ENCODE results near the gene ANKMY1.

Gene ANKMY1

DNA sequence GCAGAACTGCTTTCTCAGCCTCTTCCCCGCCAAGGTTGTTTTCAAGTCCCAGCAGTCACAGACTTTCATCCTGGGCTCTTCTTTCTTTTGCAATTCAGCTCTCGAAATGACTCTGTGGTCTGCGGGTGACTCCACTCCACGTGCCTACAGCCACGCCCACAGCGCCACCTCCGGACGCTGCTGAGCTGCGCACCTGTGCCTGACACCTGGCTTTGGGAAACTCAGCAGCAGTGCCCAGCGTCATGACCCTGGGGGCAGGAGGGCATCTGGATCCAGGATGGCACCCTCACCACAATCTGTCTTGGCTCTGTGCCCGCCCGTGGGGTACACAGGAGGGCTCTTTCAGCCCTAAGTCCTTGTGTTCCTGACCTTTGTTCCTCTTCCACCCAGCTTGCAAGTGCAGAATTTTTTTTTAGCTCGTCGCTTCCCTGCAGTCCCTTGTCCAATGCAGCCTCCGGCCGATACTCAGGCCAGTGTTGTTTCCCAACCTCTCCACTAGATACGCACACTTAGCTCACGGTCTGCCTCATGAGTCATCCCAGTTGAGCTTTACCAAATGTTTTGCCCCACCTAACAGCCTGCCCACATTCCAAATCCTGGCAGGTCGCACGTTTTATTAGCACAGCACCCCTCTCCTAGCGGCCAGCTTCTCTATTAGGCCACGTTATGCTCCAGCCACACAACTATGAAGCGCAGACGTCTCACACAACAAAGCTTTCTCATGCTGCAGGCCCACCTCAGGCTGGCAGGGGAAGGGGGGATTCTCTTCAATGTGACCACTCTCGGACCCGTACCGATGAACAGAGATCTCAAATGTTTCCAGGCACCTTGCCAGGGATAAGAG, 22.2 kb upstream of the ANKMY1 start:
- DNase-seq (ENCODE audit: low read depth), result peak; percentile 91

DNA sequence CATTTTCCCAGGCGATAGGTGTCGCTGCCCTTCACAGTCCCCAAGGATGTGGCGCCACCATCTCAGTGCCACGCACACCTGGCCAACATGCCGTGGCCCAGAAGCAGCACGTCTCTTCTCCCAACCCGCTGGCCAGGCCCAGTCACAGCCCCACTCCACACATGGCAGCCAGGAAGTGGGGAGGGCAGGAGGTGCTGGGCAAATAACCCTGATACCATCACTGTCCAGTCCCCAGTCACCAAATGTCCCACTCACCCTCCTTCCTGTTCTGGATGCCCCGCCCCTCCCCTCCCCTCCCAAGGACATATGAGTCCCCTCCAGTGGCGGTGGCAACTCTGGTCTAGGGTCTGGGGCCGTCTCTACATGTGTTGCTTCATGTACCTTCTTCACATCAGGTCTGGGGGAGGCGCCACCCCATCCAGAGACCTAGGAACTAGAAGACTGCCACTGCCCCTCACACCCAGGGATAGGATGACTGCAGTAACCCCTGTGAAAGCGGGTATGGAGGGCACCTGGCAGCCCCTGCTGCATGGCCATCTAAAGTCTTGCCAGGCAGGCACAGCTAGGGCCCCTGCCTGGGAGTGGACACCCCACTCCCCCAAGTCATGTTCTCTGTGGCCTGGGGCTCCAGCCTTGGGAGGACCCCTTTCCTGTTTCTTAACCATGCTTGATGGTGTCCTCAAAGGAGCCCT, 21.4 kb upstream of the ANKMY1 start:
- no peak for DNase-seq (ENCODE audit: low read depth)

DNA sequence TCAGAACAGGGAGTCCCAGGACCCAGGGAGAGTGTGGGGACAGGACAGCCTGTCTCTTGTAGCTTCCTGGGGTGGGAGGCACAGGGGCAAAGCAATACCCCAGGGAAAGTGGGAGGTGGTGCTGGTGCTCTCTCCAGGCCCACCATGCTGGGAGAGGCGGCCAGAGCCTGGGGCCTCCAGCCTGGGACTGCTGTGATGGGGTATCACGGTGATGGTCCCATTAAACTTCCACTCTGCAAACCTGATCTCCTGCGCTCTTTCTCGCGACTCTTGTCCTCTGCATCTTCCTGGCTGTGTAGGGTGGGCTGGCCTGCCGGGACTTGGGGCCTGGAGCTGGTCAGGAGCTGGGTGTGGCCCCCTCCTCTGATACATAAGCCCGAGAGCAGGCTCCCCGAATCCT, 20.7 kb upstream of the ANKMY1 start:
- no peak for DNase-seq (ENCODE audit: low read depth)

GRCh38 chr2:240578110-240578450, 20.3 kb upstream of the ANKMY1 start:
- no peak for DNase-seq (ENCODE audit: low read depth)

DNA sequence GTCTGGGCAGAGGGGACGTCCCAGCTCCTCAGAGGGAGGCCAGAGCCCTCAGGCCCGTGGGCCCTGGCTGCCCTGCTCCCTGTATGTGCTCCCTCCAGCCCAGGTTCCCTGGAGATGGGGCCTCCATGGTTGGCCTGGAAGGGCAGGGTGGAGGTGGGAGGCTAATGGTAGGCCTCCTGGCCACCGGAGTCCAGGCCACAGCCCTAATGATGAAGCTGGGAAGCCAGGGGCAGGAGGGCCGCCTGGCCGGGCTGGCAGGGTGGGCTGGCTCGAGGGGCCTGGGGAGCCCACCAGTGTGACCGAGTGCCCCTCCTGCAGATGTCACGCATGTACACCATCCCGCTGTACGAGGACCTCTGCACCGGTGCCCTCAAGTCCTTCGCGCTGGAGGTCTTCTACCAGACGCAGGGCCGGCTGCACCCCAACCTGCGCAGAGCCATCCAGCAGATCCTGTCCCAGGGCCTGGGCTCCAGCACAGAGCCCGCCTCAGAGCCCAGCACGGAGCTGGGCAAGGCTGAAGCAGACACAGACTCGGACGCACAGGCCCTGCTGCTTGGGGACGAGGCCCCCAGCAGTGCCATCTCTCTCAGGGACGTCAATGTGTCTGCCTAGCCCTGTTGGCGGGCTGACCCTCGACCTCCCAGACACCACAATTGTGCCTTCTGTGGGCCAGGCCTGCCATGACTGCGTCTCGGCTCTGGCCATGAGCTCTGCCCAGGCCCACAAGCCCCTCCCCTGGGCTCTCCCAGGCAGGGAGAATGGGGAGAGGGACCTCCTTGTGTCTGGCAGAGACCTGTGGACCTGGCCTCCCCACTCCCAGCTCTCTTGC, 19.7 kb upstream of the ANKMY1 start:
- no peak for DNase-seq (ENCODE audit: low read depth)

GRCh38 chr2:240576436-240577205, 18.8 kb upstream of the ANKMY1 start:
- no peak for DNase-seq (ENCODE audit: low read depth)

DNA sequence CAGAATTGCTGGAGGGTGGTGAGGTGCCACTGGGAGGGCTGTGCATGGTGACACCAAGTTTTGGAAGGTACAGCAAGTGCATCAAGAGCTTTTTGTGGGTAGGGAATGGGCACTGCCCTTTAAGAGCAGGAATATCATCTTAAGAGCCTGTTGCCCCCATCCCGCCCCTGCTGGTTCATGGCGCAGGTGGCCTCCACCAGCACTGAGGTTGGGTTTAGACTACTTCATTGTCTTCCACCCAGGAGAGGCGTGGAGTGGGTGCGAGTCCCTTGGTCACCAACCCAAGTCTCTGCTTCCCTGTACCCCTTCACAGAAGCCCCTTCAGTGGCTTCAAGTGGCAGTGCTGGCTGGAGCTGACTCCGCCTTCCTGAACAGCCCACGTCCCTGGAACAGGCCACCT, 18.2 kb upstream of the ANKMY1 start:
- DNase-seq (ENCODE audit: low read depth), result no peak

- no peak for DNase-seq (ENCODE audit: low read depth)
Observed at GRCh38 chr2:240575101-240575965, 17.5 kb upstream of the ANKMY1 start.

DNA sequence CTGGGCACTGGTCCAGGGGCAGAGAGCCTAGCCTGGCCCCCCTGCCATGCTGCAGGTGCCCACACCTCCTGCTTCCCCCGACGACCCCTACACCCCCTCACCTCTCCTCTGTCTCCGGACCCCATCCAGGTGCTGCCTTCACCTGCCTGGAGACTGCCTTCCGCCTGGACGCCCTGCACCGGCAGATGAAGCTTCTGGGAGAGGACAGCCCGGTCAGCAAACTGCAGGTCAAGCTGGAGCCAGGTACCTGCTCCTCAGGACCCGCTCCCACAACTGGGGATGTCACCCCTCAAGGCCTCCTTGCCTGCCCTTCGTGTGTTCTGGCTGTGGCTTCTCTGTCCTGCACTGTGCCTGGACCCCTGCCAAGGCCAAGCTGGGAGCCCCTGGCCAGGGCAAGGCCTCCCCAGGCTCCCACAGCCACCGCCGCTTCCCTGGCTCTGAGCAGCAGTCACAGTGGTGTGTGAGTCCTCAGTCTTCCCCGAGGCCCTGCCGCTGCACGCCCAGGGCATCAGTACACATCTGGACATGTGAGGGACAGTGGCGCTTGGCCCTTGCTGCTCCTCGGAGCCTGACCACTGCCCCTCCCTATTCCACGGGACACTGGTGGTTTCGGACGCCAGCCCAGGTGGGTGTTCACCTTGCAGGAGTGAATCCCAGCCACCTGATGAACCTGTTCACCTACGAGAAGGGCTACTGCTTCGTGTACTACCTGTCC, 16.8 kb upstream of the ANKMY1 start:
- no peak for DNase-seq (ENCODE audit: low read depth)

DNA sequence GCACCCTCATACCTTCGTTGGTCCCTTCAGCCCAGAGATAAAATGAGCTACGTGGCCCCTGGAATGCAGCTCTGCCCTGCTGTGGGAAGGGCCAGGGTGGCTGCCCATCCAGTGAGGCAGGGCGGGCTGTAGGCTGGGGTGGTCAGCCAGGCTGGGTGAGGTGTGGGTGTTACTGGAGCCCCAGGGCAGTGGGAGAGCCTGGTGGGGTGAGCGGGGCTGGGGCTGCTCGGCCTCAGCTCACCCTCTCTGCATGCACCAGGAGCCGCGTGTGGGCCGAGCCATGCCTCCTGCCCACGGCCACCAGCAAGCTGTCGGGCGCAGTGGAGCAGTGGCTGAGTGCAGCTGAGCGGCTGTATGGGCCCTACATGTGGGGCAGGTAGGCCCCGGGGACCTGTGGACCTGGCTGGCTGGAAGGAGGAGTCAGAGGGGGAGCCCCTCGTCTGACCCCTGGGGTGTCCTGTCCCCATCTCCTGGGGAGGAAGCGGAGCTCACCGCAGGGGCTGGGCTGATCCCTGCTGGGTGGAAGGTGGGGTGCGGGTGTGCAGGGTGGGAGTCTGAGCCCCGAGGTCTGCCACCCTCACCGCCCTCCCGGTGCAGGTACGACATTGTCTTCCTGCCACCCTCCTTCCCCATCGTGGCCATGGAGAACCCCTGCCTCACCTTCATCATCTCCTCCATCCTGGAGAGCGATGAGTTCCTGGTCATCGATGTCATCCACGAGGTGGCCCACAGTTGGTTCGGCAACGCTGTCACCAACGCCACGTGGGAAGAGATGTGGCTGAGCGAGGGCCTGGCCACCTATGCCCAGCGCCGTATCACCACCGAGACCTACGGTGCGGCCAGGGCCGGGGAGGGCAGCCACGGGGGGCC, 16.0 kb upstream of the ANKMY1 start:
- no peak for DNase-seq (ENCODE audit: low read depth)

GRCh38 chr2:240573071-240573515, 15.3 kb upstream of the ANKMY1 start:
- DNase-seq (ENCODE audit: low read depth), result no peak

DNA sequence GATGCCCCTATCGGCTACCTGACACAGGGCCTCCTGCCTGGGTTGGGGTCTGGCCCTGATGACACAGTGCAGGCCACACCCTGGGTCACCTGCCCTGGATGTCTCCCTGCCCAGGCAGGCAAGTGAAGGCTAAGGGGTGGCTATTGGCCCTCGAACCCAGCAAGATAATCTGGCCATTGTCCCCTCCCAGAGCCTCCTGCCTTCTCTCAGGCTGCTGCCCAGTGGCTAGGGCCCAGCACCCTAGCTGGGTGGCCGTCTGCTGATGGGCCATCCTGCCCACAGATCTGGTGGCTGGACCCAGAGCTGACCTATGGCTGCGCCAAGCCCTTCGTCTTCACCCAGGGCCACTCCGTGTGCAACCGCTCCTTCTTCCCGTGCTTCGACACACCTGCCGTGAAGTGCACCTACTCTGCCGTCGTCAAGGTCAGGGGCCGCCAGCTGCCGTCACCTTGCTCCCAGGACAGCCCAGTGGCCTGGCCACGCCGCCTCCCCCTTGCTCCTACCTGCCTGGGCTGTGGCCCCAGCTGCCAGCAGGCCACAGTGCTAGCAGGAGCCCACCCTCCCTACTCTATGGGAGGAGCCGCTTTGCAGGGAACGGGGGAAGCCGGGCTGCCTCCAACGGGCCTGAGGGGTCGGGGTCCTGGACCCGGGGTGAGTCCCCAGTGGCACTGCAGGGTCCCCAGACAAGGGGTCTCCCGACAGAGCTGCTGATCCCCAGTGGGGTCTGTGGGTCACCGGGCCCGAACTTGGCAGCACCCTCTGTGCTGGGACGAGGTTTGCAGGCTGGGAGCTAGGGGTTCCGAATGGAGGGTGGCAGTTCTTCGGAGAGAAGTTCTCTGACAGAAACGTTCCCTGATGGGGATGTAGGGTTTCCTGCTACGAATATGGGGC, 14.6 kb upstream of the ANKMY1 start:
- no peak for DNase-seq (ENCODE audit: low read depth)

GRCh38 chr2:240571314-240571973, 13.7 kb upstream of the ANKMY1 start:
- no peak for DNase-seq (ENCODE audit: low read depth)

- no peak for DNase-seq (ENCODE audit: low read depth)
Observed at GRCh38 chr2:240570531-240571313, 12.9 kb upstream of the ANKMY1 start.

- no peak for DNase-seq (ENCODE audit: low read depth)
Observed at GRCh38 chr2:240569998-240570530, 12.3 kb upstream of the ANKMY1 start.

DNA sequence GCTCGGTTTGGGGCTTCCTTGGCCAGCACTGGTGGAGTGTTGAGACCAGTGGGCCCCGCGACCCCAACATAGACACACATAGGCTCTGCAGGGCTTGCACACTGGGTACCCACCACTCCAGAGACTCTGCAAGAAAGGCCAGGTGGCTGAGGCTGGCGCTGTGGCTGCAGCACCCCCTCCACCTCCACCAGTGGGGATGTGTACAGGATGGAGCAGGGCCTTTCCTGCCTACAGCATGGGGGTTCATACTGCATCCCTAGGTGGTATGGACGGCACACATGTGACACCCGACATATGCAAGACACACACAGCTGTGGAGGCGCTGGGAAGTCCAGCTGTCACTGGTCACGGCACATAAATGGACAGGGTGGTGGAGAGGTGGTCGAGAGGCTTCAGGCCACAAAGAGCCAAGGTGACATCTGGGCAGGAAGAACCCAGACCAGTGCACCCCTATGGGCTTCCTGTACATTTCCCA, 11.8 kb upstream of the ANKMY1 start:
- DNase-seq (ENCODE audit: low read depth), result no peak
